ENCODE measurements around the gene LPIN3. TPM values are rescaled to one million over a fixed set of nuclear protein-coding genes. Genes with fewer than 3 reads are reported as not detected.

Gene LPIN3
- total RNA-seq, 1 experiment from 2014 or later: 18.5 TPM

- no peak for DNase-seq (ENCODE audit: low read depth, low spot score)
These were observed 31.8 kb upstream of the LPIN3 start for GRCh38 chr20:41308726-41309413.

More at GRCh38 chr20:41308726-41309413, 31.8 kb upstream of the LPIN3 start:
- CTCF ChIA-PET: no interaction called here
- Histone ChIP-seq H2AFZ (ENCODE audit: low read depth, low read length, poor library complexity, severe bottlenecking) (no peak overlapping the region), H3K4me2 (ENCODE audit: low read length) (no peak overlapping the region), H3K9ac (ENCODE audit: low read length) (no peak overlapping the region), H3K79me2 (ENCODE audit: insufficient read depth, low read length) (no peaks in the 10 kb centered on the region), H3K27me3 (ENCODE audit: insufficient read depth, low read length) (no peaks in the 10 kb centered on the region), H4K20me1 (ENCODE audit: insufficient read depth) (no peaks in the 10 kb centered on the region), H3K4me1 (ENCODE audit: control insufficient read depth in 1 of 2, insufficient read depth in 2 of 2, low read length in 2 of 2) (no peaks in the 10 kb centered on the region), H3K27ac (ENCODE audit: low read depth, low read length) (no peak overlapping the region), H3K4me3 (replicated peaks in 1 of 2; ENCODE audit: low read depth in 1 of 2, low read length in 2 of 2) (no peak overlapping the region), H3K9me2 (ENCODE audit: insufficient read depth) (no peaks in the 10 kb centered on the region), H3K36me3 (ENCODE audit: control insufficient read depth in 1 of 2, insufficient read depth in 2 of 2, low read length in 2 of 2) (no peaks in the 10 kb centered on the region), H3K9me3 (ENCODE audit: control insufficient read depth in 1 of 2, insufficient read depth in 1 of 2, low read depth in 1 of 2, low read length in 2 of 2) (no peaks in the 10 kb centered on the region)
- ATAC-seq: no peak
- POLR2A ChIA-PET: interaction anchor here (0.6 kb wide), 1 partner anchor 178 kb away, joined by 3 read pairs; no protein-coding TSS in a partner anchor
- no TSS peak for BruUV-seq (replicated peaks)
- no peak for TF ChIP-seq FOSL1 (IDR thresholded peaks at IDR 0.05; ENCODE audit: low read depth)
- TF ChIP-seq RAD21 (IDR thresholded peaks at IDR 0.05; ENCODE audit: low read depth): no peak
- no peak for TF ChIP-seq CTCF (IDR thresholded peaks at IDR 0.05 in 2 of 3, conservative IDR thresholded peaks at IDR 0.05 in 1 of 3; ENCODE audit: borderline replicate concordance in 1 of 3, insufficient read depth in 1 of 3, low read depth in 2 of 3, low read length in 2 of 3)
- TF ChIP-seq EZH2phosphoT487 (IDR thresholded peaks at IDR 0.05; ENCODE audit: borderline replicate concordance): no peak
- no peak for TF ChIP-seq SRF (IDR thresholded peaks at IDR 0.05; ENCODE audit: low read depth)
- no peak for TF ChIP-seq POLR2AphosphoS5 (IDR thresholded peaks at IDR 0.05; ENCODE audit: low read depth, low read length)
- no peak for TF ChIP-seq POLR2A (IDR thresholded peaks at IDR 0.05; ENCODE audit: borderline replicate concordance, extremely low read depth, insufficient read depth, insufficient read length)
- intact Hi-C loops (cut with micrococcal nuclease): no loop called here
- RAD21 ChIA-PET (ENCODE audit: low non-redundant PET in 1 of 2, low total read pairs in 2 of 2, uncharacterized antibody in 2 of 2, unreplicated experiment in 2 of 2): no interaction called here
